H1 (cell line): Measurements from ENCODE around the gene UGT1A1. TPM values are rescaled to one million over a fixed set of nuclear protein-coding genes. Genes with fewer than 3 reads are reported as not detected.
A peak's percentile ranks its signal among the peaks of the same experiment; 100 is the strongest.

Experiments
- CTCF ChIA-PET: fragments of 300-600 bp; sonication (Branson Sonifier 250); formaldehyde crosslinking; loops from one replicate; lab custom pipeline; 2021; ENCODE audit not compliant: partially characterized antibody; lab: Charles Lee
- POLR2A ChIA-PET: fragments of 300-600 bp; sonication (Branson Sonifier 250); formaldehyde crosslinking; loops from one replicate; lab custom pipeline; 2021; ENCODE audit warnings: inconsistent platforms; ENCODE audit not compliant: partially characterized antibody; lab: Charles Lee
- DNase-seq, 2 experiments: peaks; one replicate each; pipeline versions ENCODE4 v3.0.0 to v3.0.0-alpha.2; 2010 to 2022; ENCODE audit warnings: low spot score in 2 of 2, low read depth in 1 of 2, mixed read lengths in 1 of 2
- FAIRE-seq: peaks from 2 replicates; lab custom pipeline; 2011; peaks lifted over from hg19 to GRCh38; lab: Jason Lieb, UNC
- H2AFZ ChIP-seq: 2 replicates; pipeline ENCODE4 v1.8.1; 2012; ENCODE audit warnings: low read length, inconsistent platforms
- H2AK5ac ChIP-seq: 2 replicates; pipeline ENCODE4 v1.6.1; 2013; ENCODE audit warnings: low read depth, low read length
- H2BK120ac ChIP-seq: replicated peaks from 2 replicates; pipeline ENCODE3; 2013; ENCODE audit warnings: low read depth, low read length, inconsistent platforms
- H2BK12ac ChIP-seq: 2 replicates; pipeline ENCODE4 v1.6.1; 2013; ENCODE audit warnings: low read depth, low read length
- H2BK15ac ChIP-seq: 2 replicates; pipeline ENCODE4 v1.6.1; 2013; ENCODE audit warnings: low read length
- H2BK20ac ChIP-seq: 2 replicates; pipeline ENCODE4 v1.6.1; 2013; ENCODE audit warnings: low read length
- H2BK5ac ChIP-seq: 2 replicates; pipeline ENCODE4 v1.6.1; 2013; ENCODE audit warnings: low read depth, low read length
- H3K14ac ChIP-seq: 2 replicates; pipeline ENCODE4 v1.6.1; 2013; ENCODE audit warnings: inconsistent platforms; ENCODE audit not compliant: insufficient read length
- H3K18ac ChIP-seq: 2 replicates; pipeline ENCODE4 v1.6.1; 2013; ENCODE audit warnings: low read length; ENCODE audit errors: extremely low read depth
- H3K23ac ChIP-seq: 2 replicates; pipeline ENCODE4 v1.6.1; 2013; ENCODE audit warnings: inconsistent platforms; ENCODE audit not compliant: insufficient read length
- H3K23me2 ChIP-seq: 2 replicates; pipeline ENCODE4 v1.6.1; 2013; ENCODE audit warnings: low read depth, low read length
- H3K27ac ChIP-seq: 2 replicates; pipeline ENCODE4 v1.6.1; 2011; ENCODE audit warnings: low read depth, low read length, inconsistent platforms
- H3K27me3 ChIP-seq, 4 experiments: replicated peaks in 1 of 4; 1 replicate in 1 of 4; 2 replicates in 3 of 4; pipeline versions ENCODE4 v1.6.1 to v1.8.1; 2011 to 2013; ENCODE audit warnings: low read length in 3 of 4, mild to moderate bottlenecking in 3 of 4, inconsistent platforms in 2 of 4, mixed read lengths in 2 of 4, moderate library complexity in 1 of 4; ENCODE audit not compliant: control insufficient read depth in 3 of 4, insufficient read depth in 3 of 4; ENCODE audit errors: extremely low read depth in 1 of 4
- H3K36me3 ChIP-seq, 4 experiments: 2 replicates each; pipeline versions ENCODE4 v1.6.1 to v1.8.1; 2011 to 2013; ENCODE audit warnings: mild to moderate bottlenecking in 4 of 4, low read length in 3 of 4, moderate library complexity in 2 of 4, control low read depth in 1 of 4, inconsistent platforms in 1 of 4; ENCODE audit not compliant: insufficient read depth in 4 of 4, control insufficient read depth in 2 of 4
- H3K4ac ChIP-seq: replicated peaks from 2 replicates; pipeline ENCODE3; 2013; ENCODE audit warnings: low read length, low read depth, mixed read lengths, inconsistent platforms; ENCODE audit not compliant: insufficient read length
- H3K4me1 ChIP-seq, 4 experiments: replicated peaks in 1 of 4; 1 replicate in 1 of 4; 2 replicates in 3 of 4; pipeline versions ENCODE4 v1.6.1 to v1.8.1; 2011 to 2013; ENCODE audit warnings: low read length in 3 of 4, inconsistent platforms in 2 of 4, mixed read lengths in 1 of 4; ENCODE audit not compliant: insufficient read depth in 4 of 4, control insufficient read depth in 3 of 4
- H3K4me2 ChIP-seq, 2 experiments: 2 replicates each; pipeline versions ENCODE4 v1.6.1 to v1.8.1; 2011 to 2013; ENCODE audit warnings: low read depth in 2 of 2, low read length in 2 of 2, control low read depth in 1 of 2, inconsistent platforms in 1 of 2, mild to moderate bottlenecking in 1 of 2; ENCODE audit not compliant: insufficient read depth in 1 of 2
- H3K4me3 ChIP-seq, 4 experiments: fragments of 200-600, 300-600 bp in 1 of 4; sonication (generic), shearing (Covaris generic), sonication (Bioruptor Twin) in 1 of 4; 2 replicates each; pipeline versions ENCODE4 v1.5.1 to v1.8.1; 2011 to 2016; ENCODE audit warnings: low read length in 4 of 4, low read depth in 3 of 4, control low read depth in 2 of 4, inconsistent platforms in 2 of 4, mild to moderate bottlenecking in 2 of 4, mixed read lengths in 1 of 4, moderate library complexity in 1 of 4; ENCODE audit not compliant: insufficient read depth in 2 of 4; ENCODE audit errors: extremely low read depth in 1 of 4
- H3K56ac ChIP-seq: replicated peaks from 2 replicates; pipeline ENCODE3; 2013; ENCODE audit warnings: low read depth, mild to moderate bottlenecking, mixed read lengths, low read length, inconsistent platforms; ENCODE audit not compliant: insufficient read length
- H3K79me1 ChIP-seq: 2 replicates; pipeline ENCODE4 v1.6.1; 2013; ENCODE audit warnings: low read depth, low read length, control low read depth
- H3K79me2 ChIP-seq, 2 experiments: 2 replicates each; pipeline versions ENCODE4 v1.6.1 to v1.8.1; 2012 to 2013; ENCODE audit warnings: low read length in 2 of 2, mild to moderate bottlenecking in 2 of 2, inconsistent platforms in 1 of 2; ENCODE audit not compliant: insufficient read depth in 2 of 2, control insufficient read depth in 1 of 2
- H3K9ac ChIP-seq, 4 experiments: replicated peaks in 1 of 4; 1 replicate in 1 of 4; 2 replicates in 3 of 4; pipeline versions ENCODE4 v1.6.1 to v1.8.1; 2011 to 2013; ENCODE audit warnings: low read depth in 3 of 4, low read length in 3 of 4, control low read depth in 2 of 4, mild to moderate bottlenecking in 2 of 4, moderate library complexity in 2 of 4, inconsistent platforms in 1 of 4; ENCODE audit errors: extremely low read depth in 1 of 4
- H3K9me3 ChIP-seq, 2 experiments: 2 replicates each; pipeline versions ENCODE4 v1.6.1 to v1.8.1; 2012 to 2013; ENCODE audit warnings: mild to moderate bottlenecking in 2 of 2, moderate library complexity in 2 of 2, control low read depth in 1 of 2, inconsistent platforms in 1 of 2, low read depth in 1 of 2, low read length in 1 of 2, mixed read lengths in 1 of 2; ENCODE audit not compliant: insufficient read depth in 2 of 2
- H4K20me1 ChIP-seq, 2 experiments: replicated peaks in 1 of 2; 2 replicates each; pipeline versions ENCODE3 to v1.8.1; 2011 to 2013; ENCODE audit warnings: inconsistent platforms in 2 of 2, low read length in 2 of 2, mild to moderate bottlenecking in 1 of 2; ENCODE audit not compliant: insufficient read depth in 2 of 2, control insufficient read depth in 1 of 2
- H4K5ac ChIP-seq: 2 replicates; pipeline ENCODE4 v1.6.1; 2013; ENCODE audit warnings: low read length, low read depth, mixed read lengths, inconsistent platforms; ENCODE audit not compliant: insufficient read length
- H4K8ac ChIP-seq: 2 replicates; pipeline ENCODE4 v1.8.0; 2013; ENCODE audit warnings: mild to moderate bottlenecking, moderate library complexity, low read length, inconsistent platforms; ENCODE audit not compliant: insufficient read depth; ENCODE audit errors: extremely low read depth
- H4K91ac ChIP-seq: replicated peaks from 2 replicates; pipeline ENCODE3; 2013; ENCODE audit warnings: low read length, mixed read lengths, inconsistent platforms; ENCODE audit not compliant: insufficient read length
- CBX8 ChIP-seq: fragments of 300-800, 300-1000 bp; sonication (generic); IDR thresholded peaks from 2 replicates; pipeline ENCODE4 v1.7.1; 2016; ENCODE audit warnings: low read depth, low read length, borderline replicate concordance
- CHD1 ChIP-seq: IDR thresholded peaks from 2 replicates; pipeline ENCODE4 v1.6.1; 2012; ENCODE audit warnings: low read depth, low read length, improper control_type of control experiment
- HDAC6 ChIP-seq: IDR thresholded peaks from one replicate; pipeline ENCODE4 v1.7.1; 2012; ENCODE audit warnings: low read depth, mild to moderate bottlenecking, inconsistent platforms, low read length, moderate library complexity
- KDM5A ChIP-seq: fragments of 200-600 bp; IDR thresholded peaks from 2 replicates; pipeline ENCODE4 v1.7.1; 2012; ENCODE audit warnings: mild to moderate bottlenecking, low read length, inconsistent platforms, mixed read lengths
- POLR2AphosphoS5 ChIP-seq: IDR thresholded peaks from 2 replicates; pipeline ENCODE4 v1.6.1; 2011; ENCODE audit warnings: low read depth, low read length
- POU5F1 ChIP-seq: IDR thresholded peaks from 2 replicates; pipeline ENCODE4 v1.6.1; 2011; ENCODE audit warnings: low read depth, mild to moderate bottlenecking, low read length, moderate library complexity
- RNF2 ChIP-seq: fragments of 200-900, 300-1000 bp; sonication (generic); IDR thresholded peaks from 2 replicates; pipeline ENCODE4 v1.7.1; 2016; ENCODE audit warnings: borderline replicate concordance, low read depth, mild to moderate bottlenecking, antibody characterized with exemption, low read length; ENCODE audit not compliant: poor library complexity, severe bottlenecking; ENCODE audit errors: missing control alignments
- RXRA ChIP-seq: IDR thresholded peaks from 2 replicates; pipeline ENCODE4 v1.6.1; 2011; ENCODE audit warnings: low read depth, mild to moderate bottlenecking, low read length, moderate library complexity; ENCODE audit not compliant: insufficient read depth
- SAP30 ChIP-seq: fragments of 300-600 bp; sonication (generic); IDR thresholded peaks from 2 replicates; pipeline ENCODE4 v1.7.1; 2012; ENCODE audit warnings: low read length, moderate library complexity, mild to moderate bottlenecking, inconsistent platforms; ENCODE audit not compliant: insufficient read depth, insufficient replicate concordance
- TEAD4 ChIP-seq: IDR thresholded peaks from 2 replicates; pipeline ENCODE4 v1.6.1; 2012; ENCODE audit warnings: low read depth, low read length, inconsistent platforms, mixed read lengths
- YY1 ChIP-seq: IDR thresholded peaks from 2 replicates; pipeline ENCODE4 v1.6.1; 2011; ENCODE audit warnings: low read depth, mild to moderate bottlenecking, low read length
- WGBS, 2 experiments: shearing (Covaris generic) in 1 of 2; methylation state at CpG; one replicate each; pipeline versions ENCODE4 v1.1.6 to v1.1.7; 2013 to 2015; ENCODE audit warnings: low lambda C conversion rate in 2 of 2, mixed read lengths in 2 of 2, inconsistent platforms in 1 of 2, low coverage in 1 of 2, missing lambda C conversion rate in 1 of 2; ENCODE audit not compliant: insufficient replicate concordance in 2 of 2, insufficient coverage in 1 of 2, insufficient read length in 1 of 2; ENCODE audit errors: extremely low coverage in 1 of 2, missing lambda C conversion rate in 1 of 2; 5-methylcytosine and 5-hydroxymethylcytosine counted together
- polyA plus RNA-seq, 7 experiments: library from polyadenylated mRNA; depleted of rRNA in 3 of 7; stranded (reverse) in 5 of 7; unstranded in 2 of 7; fragments of >200 nt in 5 of 7; fragments of 200-250 nt in 2 of 7; gene quantifications; 1 replicate in 5 of 7; 2 replicates in 1 of 7; 4 replicates in 1 of 7; pipeline versions ENCODE4 v1.2.1 to v1.2.3, GENCODE V29; 2011 to 2013; ENCODE audit warnings: missing spikeins in 2 of 7, mixed read lengths in 2 of 7
- total RNA-seq: library from RNA; stranded (reverse); fragmentation: NEBNext Ultra II Directional; extraction: Animal tissue kit (Norgen Biotek cat#: 25700); gene quantifications from 2 replicates; pipeline ENCODE4 v1.2.1, GENCODE V29; 2021

UGT1A1 gene
- total and polyA plus RNA-seq, 2 of the 8 experiments (the other 6 are each of a cell fraction or from before 2014, with no cell fraction given) = not detected

GRCh38 chr2:233801357-233802131 lies 41.5 kb downstream of the UGT1A1 start:
- H3K14ac ChIP-seq = no peak overlapping the region
- no peaks in the 10 kb centered on the region for H3K79me2 ChIP-seq
- H3K23ac ChIP-seq = no peak overlapping the region
- H2BK20ac ChIP-seq = no peak overlapping the region
- no peak overlapping the region for H2BK120ac ChIP-seq
- H3K4me1 ChIP-seq = no peaks in the 10 kb centered on the region
- H4K5ac ChIP-seq = no peak overlapping the region
- no peak overlapping the region for H3K9ac ChIP-seq
- no peak overlapping the region for H2BK5ac ChIP-seq
- H3K27me3 ChIP-seq = no peaks in the 10 kb centered on the region
- FAIRE-seq (no peak), DNase-seq (peak in 1 of 2 experiments; percentile 13)
- H3K4me3 ChIP-seq = no peak overlapping the region
- no peak overlapping the region for H3K27ac ChIP-seq
- no peaks in the 10 kb centered on the region for H3K23me2 ChIP-seq
- no peak overlapping the region for H3K18ac ChIP-seq
- H4K91ac ChIP-seq = no peak overlapping the region
- no peak overlapping the region for H3K4ac ChIP-seq
- H2BK15ac ChIP-seq = no peak overlapping the region
- CTCF ChIA-PET = interaction anchor here (1.0 kb wide), 1 partner anchor 16 kb away, joined by 3 read pairs; no protein-coding TSS in a partner anchor
- peaks cover 0 to 4% of the 10 kb centered on the region in 2 experiments; a peak in 3 of 4 replicates for H3K9me3 ChIP-seq
- POLR2A ChIA-PET = no interaction called here
- no peaks in the 10 kb centered on the region for H3K79me1 ChIP-seq
- H3K4me2 ChIP-seq = no peak overlapping the region
- 81% methylated on average over 9 of the region's 9 CpGs; no CpG with 5 or more reads in 1 of the 2 experiments for WGBS, 2 experiments
- no peaks in the 10 kb centered on the region for H4K20me1 ChIP-seq
- no peak for TF ChIP-seq POLR2AphosphoS5
- no peak for TF ChIP-seq KDM5A
- no peak for TF ChIP-seq POU5F1
- no peak for TF ChIP-seq RXRA
- TF ChIP-seq CBX8 = no peak
- no peak for TF ChIP-seq TEAD4
- TF ChIP-seq CHD1 = no peak
- no peak for TF ChIP-seq HDAC6
- no peak for TF ChIP-seq RNF2
- TF ChIP-seq YY1 = no peak
- TF ChIP-seq SAP30 = no peak
- H3K56ac ChIP-seq = no peak overlapping the region
- H2BK12ac ChIP-seq = no peak overlapping the region
- H4K8ac ChIP-seq = no peak overlapping the region
- H2AFZ ChIP-seq = no peak overlapping the region
- H2AK5ac ChIP-seq = no peak overlapping the region
- H3K36me3 ChIP-seq = no peaks in the 10 kb centered on the region
